ENCODE measurements around the gene FBXO46. TPM values are rescaled to one million over a fixed set of nuclear protein-coding genes. Genes with fewer than 3 reads are reported as not detected.

The FBXO46 gene
- total and polyA plus RNA-seq, 2 of the 13 experiments (the other 11 are each of a cell fraction or from before 2014, with no cell fraction given) = 6.2 to 6.4 TPM

GRCh38 chr19:45770192-45771101, 39.8 kb upstream of the FBXO46 start (continued):
- TF ChIP-seq ZNF513 (CRISPR knock-in tag; conservative IDR thresholded peaks at IDR 0.05) = no peak
- 0 out of 2 replicates have a peak, but pooled peaks have one; percentile 42 for TF ChIP-seq ZNF691 (CRISPR knock-in tag; IDR thresholded peaks at IDR 0.05; ENCODE audit: borderline replicate concordance, low read depth)
- TF ChIP-seq ZSCAN5A (CRISPR knock-in tag; IDR thresholded peaks at IDR 0.05; ENCODE audit: borderline replicate concordance) = no peak; the same call in 1 of the 2 replicates
- peak; percentile 95 for TF ChIP-seq CCDC6 (CRISPR knock-in tag; IDR thresholded peaks at IDR 0.05)
- peak; percentile 67; the same call in 1 of the 2 replicates for TF ChIP-seq ZNF232 (CRISPR knock-in tag; IDR thresholded peaks at IDR 0.05; ENCODE audit: borderline replicate concordance)
- TF ChIP-seq NR0B2 (CRISPR knock-in tag; IDR thresholded peaks at IDR 0.05) = no peak
- TF ChIP-seq SP5 (CRISPR knock-in tag; IDR thresholded peaks at IDR 0.05; ENCODE audit: borderline replicate concordance, low read depth) = peak; percentile 35; the same call in 1 of the 2 replicates
- TF ChIP-seq DNMT3B (CRISPR knock-in tag; conservative IDR thresholded peaks at IDR 0.05) = 0 out of 2 replicates have a peak, but pooled peaks have one; percentile 26
- TF ChIP-seq ZNF331 (CRISPR knock-in tag; IDR thresholded peaks at IDR 0.05) = no peak; the same call in 1 of the 2 replicates
- TF ChIP-seq ERF (CRISPR knock-in tag; IDR thresholded peaks at IDR 0.05) = peak; percentile 85; the same call in 1 of the 2 replicates
- TF ChIP-seq ARNT (IDR thresholded peaks at IDR 0.05) = no peak
- no peak for TF ChIP-seq ZBTB8A (CRISPR knock-in tag; IDR thresholded peaks at IDR 0.05; ENCODE audit: borderline replicate concordance, low read depth)
- no peak for TF ChIP-seq ATF4 (CRISPR knock-in tag; IDR thresholded peaks at IDR 0.05)
- TF ChIP-seq ZSCAN12 (CRISPR knock-in tag; IDR thresholded peaks at IDR 0.05) = no peak
- peak; percentile 79 for TF ChIP-seq PATZ1 (CRISPR knock-in tag; IDR thresholded peaks at IDR 0.05)
- peak; percentile 90; the same call in 1 of the 2 replicates for TF ChIP-seq SAFB2 (CRISPR knock-in tag; IDR thresholded peaks at IDR 0.05; ENCODE audit: borderline replicate concordance, low read depth)
- no peak for TF ChIP-seq CSRNP2 (CRISPR knock-in tag; conservative IDR thresholded peaks at IDR 0.05; ENCODE audit: low read depth)
- no peak for TF ChIP-seq MAFK (conservative IDR thresholded peaks at IDR 0.05 in 1 of 2, IDR thresholded peaks at IDR 0.05 in 1 of 2; ENCODE audit: low read length in 2 of 2)
